ENCODE measurements around the gene HK3.
A peak's percentile ranks its signal among the peaks of the same experiment; 100 is the strongest.

HK3 gene

GRCh38 chr5:176906796-176907195 lies 7.7 kb upstream of the HK3 start:
- DNase-seq: no peak
- in situ Hi-C loops (cut with HindIII; ENCODE audit: low pct_ligation_motif_present, low pct_unique_long_range_greater_than_20kb, low sequenced_read_pairs): loop anchor here (25.0 kb wide), 1 partner anchor 94 kb away; the partner anchor contains the start of gene UNC5A

- in situ Hi-C loops (cut with HindIII; ENCODE audit: low pct_ligation_motif_present, low pct_unique_long_range_greater_than_20kb, low sequenced_read_pairs): loop anchor here (25.0 kb wide), 1 partner anchor 94 kb away; the partner anchor contains the start of gene UNC5A
- DNase-seq: no peak
These were observed 7.0 kb upstream of the HK3 start for GRCh38 chr5:176906126-176906525.

- in situ Hi-C loops (cut with HindIII; ENCODE audit: low pct_ligation_motif_present, low pct_unique_long_range_greater_than_20kb, low sequenced_read_pairs): loop anchor here (25.0 kb wide), 1 partner anchor 92 kb away; the partner anchor contains the start of gene UNC5A
- peak; percentile 32 for DNase-seq
These were observed 5.1 kb upstream of the HK3 start for GRCh38 chr5:176904276-176904675.

GRCh38 chr5:176902911-176903664 lies 3.9 kb upstream of the HK3 start:
- in situ Hi-C loops (cut with HindIII; ENCODE audit: low pct_ligation_motif_present, low pct_unique_long_range_greater_than_20kb, low sequenced_read_pairs): loop anchor here (25.0 kb wide), 1 partner anchor 91 kb away; the partner anchor contains the start of gene UNC5A
- peak; percentile 87 for DNase-seq

GRCh38 chr5:176902102-176902814 lies 3.1 kb upstream of the HK3 start:
- no peak for DNase-seq
- in situ Hi-C loops (cut with HindIII; ENCODE audit: low pct_ligation_motif_present, low pct_unique_long_range_greater_than_20kb, low sequenced_read_pairs): loop anchor here (25.0 kb wide), 1 partner anchor 90 kb away; the partner anchor contains the start of gene UNC5A

- peak; percentile 12 for DNase-seq
- in situ Hi-C loops (cut with HindIII; ENCODE audit: low pct_ligation_motif_present, low pct_unique_long_range_greater_than_20kb, low sequenced_read_pairs): loop anchor here (25.0 kb wide), 1 partner anchor 89 kb away; the partner anchor contains the start of gene UNC5A
These were observed 2.3 kb upstream of the HK3 start for GRCh38 chr5:176901260-176902101.

GRCh38 chr5:176900780-176901204 lies 1.6 kb upstream of the HK3 start:
- in situ Hi-C loops (cut with HindIII; ENCODE audit: low pct_ligation_motif_present, low pct_unique_long_range_greater_than_20kb, low sequenced_read_pairs): loop anchor here (25.0 kb wide), 1 partner anchor 88 kb away; the partner anchor contains the start of gene UNC5A
- no peak for DNase-seq

- in situ Hi-C loops (cut with HindIII; ENCODE audit: low pct_ligation_motif_present, low pct_unique_long_range_greater_than_20kb, low sequenced_read_pairs): loop anchor here (25.0 kb wide), 1 partner anchor 88 kb away; the partner anchor contains the start of gene UNC5A
- DNase-seq: no peak
These were observed 1.0 kb upstream of the HK3 start for GRCh38 chr5:176899946-176900779.

- no peak for DNase-seq
- in situ Hi-C loops (cut with HindIII; ENCODE audit: low pct_ligation_motif_present, low pct_unique_long_range_greater_than_20kb, low sequenced_read_pairs): no loop called here
These were observed 1.9 kb downstream of the HK3 start for GRCh38 chr5:176897263-176897662.

- DNase-seq: no peak
- in situ Hi-C loops (cut with HindIII; ENCODE audit: low pct_ligation_motif_present, low pct_unique_long_range_greater_than_20kb, low sequenced_read_pairs): no loop called here
These were observed 3.3 kb downstream of the HK3 start for GRCh38 chr5:176895831-176896230.

GRCh38 chr5:176894298-176894697 lies 4.8 kb downstream of the HK3 start:
- in situ Hi-C loops (cut with HindIII; ENCODE audit: low pct_ligation_motif_present, low pct_unique_long_range_greater_than_20kb, low sequenced_read_pairs): no loop called here
- DNase-seq: no peak

GRCh38 chr5:176892663-176893062 lies 6.5 kb downstream of the HK3 start:
- in situ Hi-C loops (cut with HindIII; ENCODE audit: low pct_ligation_motif_present, low pct_unique_long_range_greater_than_20kb, low sequenced_read_pairs): no loop called here
- DNase-seq: no peak

GRCh38 chr5:176891331-176891958 lies 7.7 kb downstream of the HK3 start:
- in situ Hi-C loops (cut with HindIII; ENCODE audit: low pct_ligation_motif_present, low pct_unique_long_range_greater_than_20kb, low sequenced_read_pairs): no loop called here

GRCh38 chr5:176890455-176891330 lies 8.5 kb downstream of the HK3 start:
- no peak for DNase-seq
- in situ Hi-C loops (cut with HindIII; ENCODE audit: low pct_ligation_motif_present, low pct_unique_long_range_greater_than_20kb, low sequenced_read_pairs): no loop called here

More at GRCh38 chr5:176891331-176891958, 7.7 kb downstream of the HK3 start:
- no peak for DNase-seq

GRCh38 chr5:176889321-176890280 lies 9.5 kb downstream of the HK3 start:
- in situ Hi-C loops (cut with HindIII; ENCODE audit: low pct_ligation_motif_present, low pct_unique_long_range_greater_than_20kb, low sequenced_read_pairs): no loop called here
- no peak for DNase-seq

- no peak for DNase-seq
- in situ Hi-C loops (cut with HindIII; ENCODE audit: low pct_ligation_motif_present, low pct_unique_long_range_greater_than_20kb, low sequenced_read_pairs): no loop called here
These were observed 10.3 kb downstream of the HK3 start for GRCh38 chr5:176888865-176889165.

Measured in ACHN (cell line).